Astrocyte (in vitro differentiated cells and primary cell): ENCODE data around the gene ZNF283. TPM values are rescaled to one million over a fixed set of nuclear protein-coding genes. Genes with fewer than 3 reads are reported as not detected.

Experiments
- total RNA-seq: library from RNA; stranded (reverse); gene quantifications from 2 replicates; pipeline ENCODE4 v1.2.1, GENCODE V29; 2021

The ZNF283 gene
- total RNA-seq, 1 donor from 2014 or later, result 10.1 TPM

Other genes with a start within 250 kb of the ZNF283 start
- 49.8 and 60.7 TPM in 2 replicates for gene IRGQ, start 231.2 kb upstream of the ZNF283 start, total RNA-seq
- 13.8 and 14.5 TPM in 2 replicates for gene ZNF576, start 230.7 kb upstream of the ZNF283 start, total RNA-seq
- gene SRRM5, start 215.2 kb upstream of the ZNF283 start, total RNA-seq, result 0.23 TPM in 1 of 2 replicates, not detected in the other
- 53.4 and 54.7 TPM in 2 replicates for gene ZNF428, start 207.7 kb upstream of the ZNF283 start, total RNA-seq
- 40.8 and 52.1 TPM in 2 replicates for gene CADM4, start 187.5 kb upstream of the ZNF283 start, total RNA-seq
- gene PLAUR, start 157.2 kb upstream of the ZNF283 start, total RNA-seq, result 112 and 116 TPM in 2 replicates
- not detected in 2 replicates for gene IRGC, start 111.2 kb upstream of the ZNF283 start, total RNA-seq
- gene SMG9, start 72.4 kb upstream of the ZNF283 start, total RNA-seq, result 35.0 and 37.0 TPM in 2 replicates
- gene KCNN4, start 46.3 kb upstream of the ZNF283 start, total RNA-seq, result 2.6 and 3.6 TPM in 2 replicates
- gene LYPD5, start 24.9 kb upstream of the ZNF283 start, total RNA-seq, result not detected in 2 replicates
- 6.4 and 6.6 TPM in 2 replicates for gene ZNF404, start 56.6 kb downstream of the ZNF283 start, total RNA-seq
- 13.8 and 15.8 TPM in 2 replicates for gene ZNF45, start 108.0 kb downstream of the ZNF283 start, total RNA-seq
- 6.0 and 6.6 TPM in 2 replicates for gene ZNF221, start 123.9 kb downstream of the ZNF283 start, total RNA-seq
- gene ZNF155, start 156.9 kb downstream of the ZNF283 start, total RNA-seq, result 6.2 and 6.5 TPM in 2 replicates
- 2.1 and 2.7 TPM in 2 replicates for gene ZNF230, start 175.6 kb downstream of the ZNF283 start, total RNA-seq
- gene ZNF222, start 198.1 kb downstream of the ZNF283 start, total RNA-seq, result 4.0 and 5.5 TPM in 2 replicates
- 3.5 and 4.1 TPM in 2 replicates for gene ZNF223, start 224.7 kb downstream of the ZNF283 start, total RNA-seq
- gene ZNF284, start 244.8 kb downstream of the ZNF283 start, total RNA-seq, result 3.6 and 3.7 TPM in 2 replicates